ENCODE data around the gene FHOD3.

DNA sequence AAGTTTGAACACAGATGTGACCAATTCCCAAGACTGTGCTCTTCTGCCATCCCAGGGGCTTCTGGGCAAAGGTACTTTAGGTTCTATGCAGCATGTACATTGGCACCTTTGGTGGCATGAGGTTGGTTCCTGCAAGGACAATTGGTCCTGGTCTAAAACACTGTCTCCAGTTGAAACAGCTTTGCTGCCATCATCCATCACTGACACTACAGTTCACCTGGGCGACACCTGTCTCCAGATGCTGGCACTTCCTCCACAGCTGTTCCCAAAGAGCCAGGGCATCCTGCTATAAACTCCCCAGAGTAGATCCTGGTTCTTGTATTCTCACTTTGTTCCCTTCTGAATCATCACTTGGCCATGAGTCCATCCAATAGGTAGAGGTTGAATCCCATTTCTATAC is 60.6 kb downstream of the FHOD3 start:
- TF ChIP-seq TAF1 (conservative IDR thresholded peaks at IDR 0.05): no peak
- TF ChIP-seq CTCF (IDR thresholded peaks at IDR 0.05; ENCODE audit: low read depth, low read length, missing input control): no peak
- TF ChIP-seq, protein P1, sequence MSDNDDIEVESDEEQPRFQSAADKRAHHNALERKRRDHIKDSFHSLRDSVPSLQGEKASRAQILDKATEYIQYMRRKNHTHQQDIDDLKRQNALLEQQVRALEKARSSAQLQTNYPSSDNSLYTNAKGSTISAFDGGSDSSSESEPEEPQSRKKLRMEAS (IDR thresholded peaks at IDR 0.05): no peak
- TF ChIP-seq, protein P2, sequence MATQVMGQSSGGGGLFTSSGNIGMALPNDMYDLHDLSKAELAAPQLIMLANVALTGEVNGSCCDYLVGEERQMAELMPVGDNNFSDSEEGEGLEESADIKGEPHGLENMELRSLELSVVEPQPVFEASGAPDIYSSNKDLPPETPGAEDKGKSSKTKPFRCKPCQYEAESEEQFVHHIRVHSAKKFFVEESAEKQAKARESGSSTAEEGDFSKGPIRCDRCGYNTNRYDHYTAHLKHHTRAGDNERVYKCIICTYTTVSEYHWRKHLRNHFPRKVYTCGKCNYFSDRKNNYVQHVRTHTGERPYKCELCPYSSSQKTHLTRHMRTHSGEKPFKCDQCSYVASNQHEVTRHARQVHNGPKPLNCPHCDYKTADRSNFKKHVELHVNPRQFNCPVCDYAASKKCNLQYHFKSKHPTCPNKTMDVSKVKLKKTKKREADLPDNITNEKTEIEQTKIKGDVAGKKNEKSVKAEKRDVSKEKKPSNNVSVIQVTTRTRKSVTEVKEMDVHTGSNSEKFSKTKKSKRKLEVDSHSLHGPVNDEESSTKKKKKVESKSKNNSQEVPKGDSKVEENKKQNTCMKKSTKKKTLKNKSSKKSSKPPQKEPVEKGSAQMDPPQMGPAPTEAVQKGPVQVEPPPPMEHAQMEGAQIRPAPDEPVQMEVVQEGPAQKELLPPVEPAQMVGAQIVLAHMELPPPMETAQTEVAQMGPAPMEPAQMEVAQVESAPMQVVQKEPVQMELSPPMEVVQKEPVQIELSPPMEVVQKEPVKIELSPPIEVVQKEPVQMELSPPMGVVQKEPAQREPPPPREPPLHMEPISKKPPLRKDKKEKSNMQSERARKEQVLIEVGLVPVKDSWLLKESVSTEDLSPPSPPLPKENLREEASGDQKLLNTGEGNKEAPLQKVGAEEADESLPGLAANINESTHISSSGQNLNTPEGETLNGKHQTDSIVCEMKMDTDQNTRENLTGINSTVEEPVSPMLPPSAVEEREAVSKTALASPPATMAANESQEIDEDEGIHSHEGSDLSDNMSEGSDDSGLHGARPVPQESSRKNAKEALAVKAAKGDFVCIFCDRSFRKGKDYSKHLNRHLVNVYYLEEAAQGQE (IDR thresholded peaks at IDR 0.05): no peak
- no peak for TF ChIP-seq JUND (IDR thresholded peaks at IDR 0.05)
- no peak for TF ChIP-seq GABPA (IDR thresholded peaks at IDR 0.05 in 1 of 2, conservative IDR thresholded peaks at IDR 0.05 in 1 of 2)
- no peak for TF ChIP-seq RAD21 (IDR thresholded peaks at IDR 0.05)
- TF ChIP-seq FOXA1 (IDR thresholded peaks at IDR 0.05): no peak
- no peak for TF ChIP-seq EGR1 (IDR thresholded peaks at IDR 0.05; ENCODE audit: low read depth in 2 of 2)
- TF ChIP-seq YY1 (IDR thresholded peaks at IDR 0.05): no peak
- TF ChIP-seq SP1 (IDR thresholded peaks at IDR 0.05): no peak
- no peak for TF ChIP-seq NR2F2 (IDR thresholded peaks at IDR 0.05)
- TF ChIP-seq ZBTB33 (IDR thresholded peaks at IDR 0.05): no peak
- TF ChIP-seq, protein P3, sequence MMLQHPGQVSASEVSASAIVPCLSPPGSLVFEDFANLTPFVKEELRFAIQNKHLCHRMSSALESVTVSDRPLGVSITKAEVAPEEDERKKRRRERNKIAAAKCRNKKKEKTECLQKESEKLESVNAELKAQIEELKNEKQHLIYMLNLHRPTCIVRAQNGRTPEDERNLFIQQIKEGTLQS (IDR thresholded peaks at IDR 0.05): no peak
